Renal cortex interstitium (tissue), 11 donors: ENCODE measurements around the gene DOLPP1. TPM values are rescaled to one million over a fixed set of nuclear protein-coding genes. Genes with fewer than 3 reads are reported as not detected.

Experiments used
- DNase-seq, 11 donors: peaks; one replicate each; pipeline ENCODE4 v3.0.0-alpha.2; 2013; ENCODE audit warnings: low read depth in 9 of 11, low spot score in 4 of 11; ENCODE audit errors: extremely low read depth in 1 of 11
- polyA plus RNA-seq, 3 donors: library from polyadenylated mRNA; unstranded; fragments of 120-200 nt; gene quantifications; one replicate each; pipeline ENCODE4 v1.2.1, GENCODE V29; 2013; ENCODE audit not compliant: insufficient read length in 3 of 3

Gene DOLPP1
- polyA plus RNA-seq, 3 donors: 16.0 to 23.9 (median 19.3) TPM

DNA sequence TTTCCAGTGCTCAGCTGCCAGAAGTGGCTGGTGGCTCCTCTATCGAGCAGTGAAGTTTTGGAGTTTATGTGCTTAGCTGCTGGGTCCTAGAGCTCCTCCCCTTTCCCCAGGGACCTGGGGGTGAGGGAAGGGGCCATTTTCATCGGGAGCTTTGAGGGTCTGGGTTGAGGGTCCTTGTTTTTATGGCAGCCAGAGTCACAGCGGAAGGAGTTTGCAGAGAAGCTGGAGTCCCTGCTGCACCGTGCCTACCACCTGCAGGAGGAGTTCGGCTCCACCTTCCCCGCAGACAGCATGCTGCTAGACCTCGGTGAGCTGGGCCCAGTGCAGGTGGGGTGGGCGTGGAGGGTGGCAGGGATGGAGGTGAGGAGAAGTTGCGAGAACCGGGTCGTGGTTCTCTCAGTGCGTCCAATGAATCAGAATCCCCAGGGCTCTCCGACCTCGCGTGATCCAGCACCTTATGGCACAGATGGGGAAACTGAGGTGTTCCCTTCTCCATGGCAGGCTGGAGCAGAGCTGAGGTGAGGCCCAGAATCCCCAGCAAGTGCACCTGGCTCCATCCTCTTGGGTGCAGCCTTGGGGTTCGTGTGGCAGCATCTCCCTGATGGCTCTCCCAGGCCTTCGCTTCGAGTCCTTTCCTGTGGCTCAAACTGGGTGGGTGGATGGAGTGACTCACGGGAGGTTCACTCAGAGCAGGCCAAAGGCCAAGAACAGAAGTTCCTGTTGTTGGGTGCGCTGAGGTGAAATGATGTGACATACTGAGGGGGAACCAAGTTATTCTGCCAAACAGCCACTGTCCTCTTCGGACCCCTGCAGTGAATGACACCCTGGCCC lies 21.7 kb upstream of the DOLPP1 start:
- DNase-seq: no peak

DNA sequence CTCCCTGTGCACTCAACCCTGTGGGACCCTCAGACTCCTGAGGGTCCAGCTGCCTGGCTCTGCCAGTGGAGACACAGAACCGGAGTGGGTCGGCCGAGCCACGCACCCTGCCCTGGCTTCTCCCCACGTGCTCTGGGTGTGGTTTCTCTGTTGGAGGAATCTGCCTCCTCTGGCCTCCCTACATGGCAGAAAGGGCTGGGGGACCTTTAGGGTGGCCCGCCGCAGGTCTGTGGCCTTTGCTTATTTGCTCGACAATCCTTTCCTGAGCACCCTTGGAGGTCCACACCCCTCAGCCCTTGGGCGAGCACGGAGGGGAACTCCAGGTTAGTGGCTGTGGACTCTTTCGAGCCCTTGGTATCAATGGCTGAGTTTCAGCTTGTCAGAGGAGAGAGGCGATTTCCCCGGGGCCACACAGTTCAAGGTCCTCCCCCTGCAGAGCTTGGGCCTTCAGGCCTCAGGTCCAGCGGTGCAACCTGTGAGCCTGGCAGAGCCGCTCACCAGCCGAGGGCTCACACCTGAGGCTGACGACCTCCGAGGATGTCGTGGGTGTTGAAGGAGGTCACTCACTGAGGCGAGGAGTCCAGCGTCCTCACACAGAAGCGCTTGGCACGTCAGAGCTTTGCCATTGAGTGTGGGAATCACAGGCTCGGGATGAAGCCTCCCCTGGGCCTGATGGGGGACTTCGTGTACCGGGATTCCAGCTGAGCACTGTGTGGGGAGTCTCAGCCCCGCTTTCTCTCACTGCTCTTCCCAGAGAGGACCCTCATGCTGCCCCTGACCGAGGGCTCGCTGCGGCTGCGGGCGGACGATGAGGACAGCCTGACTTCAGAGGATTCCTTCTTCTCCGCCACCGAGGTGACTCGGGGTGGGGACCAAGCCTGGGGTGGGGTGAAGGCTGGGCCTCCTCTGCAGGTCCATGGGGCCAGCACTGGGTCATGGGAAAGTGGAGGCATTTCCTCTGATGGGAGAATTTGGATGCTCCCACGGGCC lies 20.8 kb upstream of the DOLPP1 start:
- DNase-seq: no peak

DNA sequence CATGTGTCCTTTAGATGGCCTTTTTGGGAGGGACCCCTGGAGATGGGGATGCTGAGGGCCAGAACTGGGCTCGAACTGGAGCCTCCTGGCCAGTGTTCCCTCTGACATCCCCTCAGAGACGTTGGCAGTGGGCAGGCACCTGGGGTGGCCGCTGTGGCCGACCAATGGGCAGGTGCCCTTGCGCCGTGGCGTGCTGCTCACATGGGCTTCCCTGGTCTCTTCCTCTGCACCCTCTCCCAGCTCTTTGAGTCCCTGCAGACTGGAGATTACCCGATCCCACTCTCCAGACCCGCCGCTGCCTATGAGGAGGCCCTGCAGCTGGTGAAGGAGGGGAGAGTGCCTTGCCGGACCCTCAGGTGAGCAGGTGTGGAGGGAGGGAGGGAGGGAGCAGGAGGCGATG lies 19.9 kb upstream of the DOLPP1 start:
- DNase-seq: no peak

DNA sequence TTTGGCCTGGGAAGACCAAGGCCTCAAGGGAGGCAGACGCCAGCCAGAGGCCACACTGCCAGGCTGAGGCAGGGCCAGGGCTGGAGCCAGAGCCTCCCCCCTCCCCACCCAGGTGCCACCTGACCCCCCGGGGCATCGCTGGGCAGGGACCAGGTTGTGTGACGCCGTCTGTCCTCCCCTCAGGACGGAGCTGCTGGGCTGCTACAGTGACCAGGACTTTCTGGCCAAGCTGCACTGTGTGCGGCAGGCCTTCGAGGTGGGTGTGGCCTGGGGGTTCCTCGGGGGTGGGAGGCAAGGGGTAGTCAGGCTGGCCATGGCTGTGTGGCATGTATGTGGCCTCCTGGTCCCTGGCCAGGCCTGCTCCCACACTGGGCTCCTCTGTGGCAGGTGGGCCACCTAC lies 17.9 kb upstream of the DOLPP1 start:
- no peak for DNase-seq

DNA sequence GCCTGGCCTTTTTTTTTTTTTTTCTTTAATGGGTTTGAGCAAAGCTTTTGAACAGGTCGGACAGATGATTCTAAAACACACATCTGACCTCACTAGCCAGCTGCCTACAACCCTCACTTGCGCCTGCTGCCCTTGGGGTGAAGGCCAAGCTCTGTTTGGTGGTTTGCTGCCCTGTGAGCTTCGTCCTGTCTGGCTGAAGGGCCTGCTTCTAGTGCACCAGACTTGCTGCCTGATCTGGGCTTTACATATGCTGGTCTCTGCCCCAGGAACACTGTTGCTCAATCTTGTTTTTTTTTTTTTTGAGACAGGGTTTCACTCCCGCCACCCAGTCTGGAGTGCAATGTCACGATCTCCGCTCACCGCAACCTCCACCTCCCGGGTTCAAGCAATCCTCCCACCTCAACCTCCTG lies 16.4 kb upstream of the DOLPP1 start:
- no peak for DNase-seq

DNA sequence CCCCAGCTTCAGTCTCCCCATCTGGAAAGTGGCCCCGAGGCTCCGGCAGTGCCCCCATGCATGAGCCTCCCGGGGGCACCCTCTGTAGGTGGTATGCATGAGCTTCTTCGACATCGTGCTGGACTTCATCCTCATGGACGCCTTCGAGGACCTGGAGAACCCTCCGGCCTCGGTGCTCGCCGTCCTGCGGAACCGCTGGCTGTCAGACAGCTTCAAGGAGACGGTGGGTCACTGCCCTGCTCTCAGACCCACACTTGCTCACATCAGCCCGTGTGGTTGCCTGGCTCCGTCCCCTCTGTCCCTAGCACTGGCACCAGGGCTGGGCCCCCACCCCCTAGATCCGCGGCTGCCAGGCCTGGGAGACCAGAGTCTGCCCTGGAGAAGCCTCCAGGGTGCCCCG lies 12.8 kb upstream of the DOLPP1 start:
- no peak for DNase-seq

DNA sequence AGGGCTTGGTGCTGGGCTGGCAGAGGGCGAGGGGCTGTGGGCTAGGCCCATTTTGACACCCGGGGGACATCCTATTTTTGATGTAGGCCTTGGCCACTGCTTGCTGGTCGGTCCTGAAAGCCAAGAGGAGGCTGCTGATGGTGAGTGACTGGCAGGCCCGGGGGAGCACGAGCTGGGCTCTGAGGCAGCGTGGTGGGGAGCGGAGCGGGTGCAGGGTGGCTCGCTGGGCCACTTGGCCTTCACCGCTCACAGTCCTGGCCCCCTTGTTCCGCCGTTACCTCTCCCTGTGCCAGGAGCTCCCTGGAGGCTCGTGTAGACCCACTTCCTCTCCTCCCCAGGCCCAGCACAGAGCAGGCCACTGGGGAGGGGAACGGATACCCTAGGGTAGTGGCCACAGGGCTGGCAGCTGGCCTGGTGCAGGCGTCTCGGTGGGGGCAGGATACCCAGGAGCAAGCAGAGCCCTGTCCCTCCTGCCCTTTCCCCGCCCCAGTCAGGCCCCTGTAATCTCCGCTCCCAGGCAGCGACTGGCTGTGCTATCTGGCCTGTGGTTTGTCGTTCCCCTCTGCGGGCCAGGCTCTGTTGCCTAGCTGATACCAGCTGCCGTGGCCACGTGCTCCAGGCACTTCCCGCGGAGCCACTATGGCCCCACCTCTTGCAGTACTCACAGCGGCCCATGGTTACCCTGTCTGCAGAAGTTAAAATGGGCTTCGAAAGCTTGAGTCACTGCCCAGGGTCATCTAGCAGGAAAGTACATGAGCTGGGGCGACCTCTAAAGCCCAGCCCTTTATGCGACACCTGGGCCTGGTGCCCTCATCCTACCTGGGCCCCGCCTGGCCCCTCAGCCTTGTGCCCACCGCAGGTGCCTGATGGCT lies 11.7 kb upstream of the DOLPP1 start:
- no peak for DNase-seq

DNA sequence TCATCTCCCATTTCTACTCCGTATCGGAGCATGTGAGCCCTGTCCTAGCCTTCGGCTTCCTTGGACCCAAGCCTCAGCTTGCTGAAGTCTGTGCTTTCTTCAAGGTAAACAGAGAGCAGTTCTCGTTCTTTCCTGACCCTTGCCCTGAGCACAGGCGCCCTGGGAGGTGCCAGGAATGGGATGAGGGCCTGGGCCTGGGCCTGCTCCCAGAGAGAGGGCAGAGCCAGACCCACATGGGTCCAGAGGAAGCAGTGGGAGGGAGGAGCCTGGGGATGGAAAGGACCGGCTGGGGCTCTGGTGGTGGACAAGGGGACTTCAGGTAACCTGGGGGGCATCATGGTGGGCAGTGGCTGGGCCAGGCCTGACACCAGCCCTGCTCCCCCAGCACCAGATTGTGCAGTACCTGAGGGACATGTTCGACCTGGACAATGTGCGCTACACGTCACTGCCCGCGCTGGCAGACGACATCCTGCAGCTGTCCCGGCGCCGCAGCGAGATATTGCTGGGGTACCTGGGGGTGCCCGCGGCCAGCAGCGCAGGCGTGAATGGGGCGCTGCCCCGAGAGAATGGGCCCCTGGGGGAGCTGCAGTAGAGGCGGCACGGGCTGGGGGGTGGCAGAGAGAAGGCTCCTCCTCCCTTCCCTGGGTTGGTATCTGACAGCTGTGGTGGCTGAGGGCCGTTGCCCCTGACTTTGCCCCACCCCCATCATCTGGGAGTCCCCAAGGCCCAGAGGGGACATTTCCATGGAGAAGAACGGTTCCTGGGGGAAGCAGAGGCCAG lies 10.9 kb upstream of the DOLPP1 start:
- DNase-seq: no peak

DNA sequence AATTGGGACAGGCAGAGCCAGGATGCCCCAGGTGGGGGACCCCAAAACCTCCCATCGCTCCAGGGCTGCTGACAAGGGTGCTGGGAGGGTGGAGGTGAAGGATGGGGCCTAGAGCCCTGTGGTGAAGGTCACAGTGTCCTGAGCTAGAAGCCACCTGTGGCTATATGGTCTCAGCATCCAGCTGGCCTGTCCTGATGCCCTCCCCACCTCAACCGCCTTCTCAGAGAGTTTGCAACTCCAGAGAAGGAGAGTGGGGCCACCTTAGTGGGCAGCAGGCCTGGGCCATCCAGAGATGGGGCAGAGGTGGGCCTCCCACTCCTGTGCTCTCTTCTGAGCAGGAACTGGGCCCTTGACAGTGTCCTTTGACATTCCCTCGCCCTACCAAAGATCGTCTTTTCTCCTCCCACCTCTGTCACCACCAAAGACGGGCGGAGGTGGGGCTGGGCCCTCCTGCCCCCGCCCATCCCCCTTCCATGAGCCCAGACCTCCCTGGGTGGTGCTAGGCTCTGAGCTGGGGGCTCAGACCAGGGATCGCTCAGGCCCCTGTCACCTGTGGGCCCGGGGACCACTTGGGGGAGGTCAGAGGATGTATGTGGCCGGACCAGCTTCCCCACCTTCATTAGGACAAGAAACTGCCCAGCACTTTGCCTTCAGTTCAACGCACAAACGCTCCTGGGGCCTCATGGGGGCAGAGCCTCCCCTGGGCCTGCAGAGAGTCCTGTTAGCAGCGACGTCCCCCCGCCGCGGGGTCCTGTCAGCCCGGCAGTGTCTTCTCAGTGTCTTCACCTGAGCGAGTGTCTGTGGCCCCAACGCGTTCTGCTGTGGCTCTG lies 10.0 kb upstream of the DOLPP1 start:
- no peak for DNase-seq

DNA sequence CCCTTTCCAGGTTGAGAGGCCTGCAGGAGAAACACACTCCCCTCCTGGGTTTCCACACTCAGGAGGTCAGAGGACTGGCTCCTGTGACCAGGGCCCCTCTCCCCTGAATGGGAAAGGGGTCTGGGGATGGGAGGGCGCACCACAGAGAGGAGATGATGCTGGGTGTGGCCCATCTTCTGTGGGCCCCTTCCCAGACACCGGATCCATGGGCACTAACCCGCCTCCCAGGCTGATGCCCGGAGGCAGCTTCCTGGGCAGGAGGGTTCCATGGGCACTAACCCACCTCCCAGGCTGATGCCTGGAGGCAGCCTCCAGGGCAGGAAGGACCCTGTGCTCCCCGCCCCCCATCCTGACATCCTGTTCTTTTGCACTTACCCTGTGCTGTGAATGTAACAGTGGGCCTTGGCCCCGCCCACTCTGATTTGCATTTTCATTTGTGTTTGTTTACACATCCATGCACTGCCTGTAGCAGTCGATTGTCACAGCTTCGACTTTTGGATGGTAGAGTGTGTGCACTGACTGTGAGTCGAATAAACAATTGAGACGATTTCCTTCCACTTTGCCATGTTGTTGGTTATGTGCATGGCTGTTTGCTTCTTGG lies 9.3 kb upstream of the DOLPP1 start:
- no peak for DNase-seq

DNA sequence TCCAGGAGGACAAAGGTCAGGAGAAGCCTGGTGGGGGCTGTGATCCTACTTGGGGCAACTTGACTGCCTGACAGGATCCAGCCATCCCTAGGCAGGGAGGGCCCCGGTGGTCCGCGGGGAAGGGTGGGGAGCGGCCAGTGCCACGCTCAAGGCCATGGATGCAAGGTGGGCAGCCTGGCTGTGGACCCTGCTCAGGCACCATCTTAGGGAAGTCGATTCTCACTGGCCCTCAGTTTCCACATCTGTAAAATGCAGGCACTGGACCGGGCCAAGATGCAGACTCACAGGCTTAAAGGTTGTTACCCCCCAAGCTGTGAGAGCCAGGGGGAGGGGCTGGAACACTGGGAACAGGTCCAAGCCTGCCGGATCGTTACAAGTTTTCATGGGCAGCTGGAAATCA lies 8.7 kb upstream of the DOLPP1 start:
- DNase-seq: no peak

DNA sequence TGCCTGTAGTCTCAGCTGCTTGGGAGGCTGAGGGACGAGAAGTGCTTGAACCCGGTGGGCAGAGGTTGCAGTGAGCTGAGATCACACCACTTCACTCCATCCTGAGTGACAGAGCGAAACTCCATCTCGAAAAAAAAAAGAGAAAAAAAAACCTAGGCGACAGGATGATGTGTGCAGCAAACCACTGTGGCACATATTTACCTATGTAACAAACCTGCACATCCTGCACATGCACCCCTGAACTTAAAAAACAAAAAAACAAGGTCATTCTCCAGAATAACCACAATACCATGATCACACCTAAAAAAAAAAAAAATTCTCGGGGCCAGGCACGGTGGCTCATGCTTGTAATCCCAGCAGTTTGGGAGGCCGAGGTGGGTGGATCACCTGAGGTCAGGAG lies 7.5 kb upstream of the DOLPP1 start:
- DNase-seq: no peak

DNA sequence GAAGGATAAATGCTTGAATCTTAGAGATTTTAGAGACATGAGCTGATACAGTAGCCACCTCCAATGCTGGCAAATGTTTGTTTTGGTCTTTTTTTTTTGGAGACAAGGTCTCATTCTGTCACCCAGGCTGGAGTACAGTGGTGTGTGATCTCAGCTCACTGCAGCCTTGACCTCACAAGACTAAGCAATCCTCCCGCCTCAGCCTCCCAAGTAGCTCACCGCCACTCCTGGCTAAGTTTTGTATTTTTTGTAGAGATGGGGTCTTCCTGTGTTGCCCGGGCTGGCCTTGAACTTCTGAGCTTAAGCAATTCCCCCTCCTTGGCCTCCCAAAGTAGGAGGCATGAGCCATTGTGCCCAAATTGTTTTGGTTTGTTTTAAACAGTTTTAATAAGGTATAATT lies 6.8 kb upstream of the DOLPP1 start:
- DNase-seq: no peak

DNA sequence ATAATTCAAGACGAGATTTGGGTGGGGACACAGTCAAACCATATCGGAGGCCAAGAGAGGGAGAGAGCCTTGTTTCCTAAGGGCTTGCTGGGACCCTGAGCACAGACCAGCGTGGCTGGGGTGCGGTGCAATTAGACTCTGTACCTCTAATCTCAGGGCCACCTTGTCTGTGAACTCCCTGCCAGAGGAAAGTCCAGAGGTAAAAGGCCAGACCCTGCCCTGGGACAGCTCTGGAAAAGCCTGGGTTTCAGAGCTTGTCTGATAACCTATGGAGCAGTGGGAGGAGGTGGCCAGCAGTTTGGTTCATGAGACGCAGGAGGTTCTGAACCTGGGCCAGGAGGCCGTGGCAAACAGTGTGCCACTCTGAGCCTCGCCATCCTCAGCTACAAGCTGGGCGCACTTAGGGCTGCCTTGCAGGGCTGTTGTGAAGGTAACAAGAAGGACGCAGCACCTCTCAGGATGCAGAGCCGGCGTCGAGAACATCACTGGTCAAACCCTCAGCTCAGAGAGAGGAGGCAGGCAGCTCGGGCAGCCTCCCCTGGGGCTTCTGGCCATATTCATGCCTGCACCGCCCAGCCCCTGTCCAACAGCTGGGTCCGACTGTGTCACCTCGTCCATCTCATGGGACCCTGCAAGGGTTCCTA lies 4.8 kb upstream of the DOLPP1 start:
- no peak for DNase-seq

DNA sequence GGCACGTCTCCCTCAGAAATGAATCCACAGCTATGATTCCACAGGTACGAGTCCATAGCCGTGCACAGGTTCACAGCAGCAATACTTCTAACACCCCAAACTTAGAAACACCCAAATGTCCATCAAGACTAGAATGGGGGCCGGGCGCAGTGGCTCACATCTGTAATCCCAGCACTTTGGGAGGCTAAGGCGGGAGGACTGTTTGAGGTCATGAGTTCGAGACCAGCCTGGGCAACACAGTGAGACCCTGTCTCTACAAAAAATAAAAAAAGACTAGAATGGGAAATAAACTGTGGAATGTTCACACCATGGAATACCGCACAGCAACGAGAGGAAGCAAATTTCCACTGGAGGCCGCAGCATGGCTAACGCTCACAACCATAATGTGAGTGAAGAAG lies 4.3 kb upstream of the DOLPP1 start:
- no peak for DNase-seq

DNA sequence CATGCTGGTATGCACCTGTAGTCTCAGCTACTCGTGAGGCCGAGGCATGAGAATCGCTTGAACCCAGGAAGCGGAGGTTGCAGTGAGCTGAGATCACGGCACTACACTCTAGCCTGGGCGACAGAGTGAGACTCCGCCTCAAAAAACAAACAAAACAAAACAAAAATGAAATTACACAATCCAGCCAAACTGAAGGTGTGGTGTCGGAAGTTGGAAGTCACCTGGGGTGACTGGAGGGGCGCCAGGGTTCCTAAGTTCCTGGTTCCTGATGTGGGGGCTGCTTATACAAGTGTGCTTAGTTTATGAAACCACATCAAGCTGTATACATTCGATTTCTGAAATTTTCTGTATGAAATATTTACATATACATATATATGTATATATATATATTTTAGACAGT lies 3.7 kb upstream of the DOLPP1 start:
- no peak for DNase-seq
